Endometrium (tissue), 2 donors: ENCODE data around the gene EIF2B2.
"Not testable (repeated sequence)": the region's sequence is repeated elsewhere in the genome, so short reads cannot be mapped to it uniquely, and the experiment has no call there.

Experiments
- FAIRE-seq: peaks from 2 replicates; lab custom pipeline; 2012; peaks lifted over from hg19 to GRCh38; lab: Jason Lieb, UNC
- donor health status: control.
- donor health status: control.

Gene EIF2B2

DNA sequence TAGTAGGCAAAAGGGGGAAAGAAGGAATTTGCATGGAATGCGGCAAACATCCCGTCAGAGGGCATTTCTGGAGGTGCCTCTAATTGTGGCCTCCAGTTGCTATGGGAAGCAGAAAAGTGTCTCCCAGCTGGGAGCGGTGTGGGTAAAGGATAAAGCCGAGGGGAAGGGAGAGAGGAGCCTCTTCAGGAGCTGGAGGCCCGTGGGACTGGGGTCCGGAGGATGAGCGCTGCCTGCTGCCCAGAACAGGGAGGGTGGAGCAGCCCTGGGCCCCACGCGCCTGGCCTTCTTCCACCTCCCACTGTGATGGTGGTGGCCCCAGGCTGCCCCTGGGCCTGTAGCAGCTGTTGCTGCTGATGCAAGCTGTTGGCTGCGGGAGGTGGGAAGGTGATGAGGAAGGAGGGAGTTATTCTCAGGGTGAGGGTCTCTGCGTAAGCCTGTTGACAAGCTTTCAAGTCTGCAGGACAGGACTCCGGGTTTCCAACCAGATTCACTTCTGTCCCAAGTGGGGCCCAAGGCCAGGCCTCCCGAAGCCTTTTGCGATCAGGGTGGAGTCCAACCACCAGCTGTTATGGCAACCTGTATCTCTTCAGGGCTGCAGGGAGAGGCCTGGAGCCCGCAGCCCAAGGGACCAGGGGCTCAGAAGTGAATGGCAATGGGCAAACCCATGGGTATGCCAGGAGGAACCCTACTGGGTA, 28.2 kb upstream of the EIF2B2 start:
- FAIRE-seq: no peak

DNA sequence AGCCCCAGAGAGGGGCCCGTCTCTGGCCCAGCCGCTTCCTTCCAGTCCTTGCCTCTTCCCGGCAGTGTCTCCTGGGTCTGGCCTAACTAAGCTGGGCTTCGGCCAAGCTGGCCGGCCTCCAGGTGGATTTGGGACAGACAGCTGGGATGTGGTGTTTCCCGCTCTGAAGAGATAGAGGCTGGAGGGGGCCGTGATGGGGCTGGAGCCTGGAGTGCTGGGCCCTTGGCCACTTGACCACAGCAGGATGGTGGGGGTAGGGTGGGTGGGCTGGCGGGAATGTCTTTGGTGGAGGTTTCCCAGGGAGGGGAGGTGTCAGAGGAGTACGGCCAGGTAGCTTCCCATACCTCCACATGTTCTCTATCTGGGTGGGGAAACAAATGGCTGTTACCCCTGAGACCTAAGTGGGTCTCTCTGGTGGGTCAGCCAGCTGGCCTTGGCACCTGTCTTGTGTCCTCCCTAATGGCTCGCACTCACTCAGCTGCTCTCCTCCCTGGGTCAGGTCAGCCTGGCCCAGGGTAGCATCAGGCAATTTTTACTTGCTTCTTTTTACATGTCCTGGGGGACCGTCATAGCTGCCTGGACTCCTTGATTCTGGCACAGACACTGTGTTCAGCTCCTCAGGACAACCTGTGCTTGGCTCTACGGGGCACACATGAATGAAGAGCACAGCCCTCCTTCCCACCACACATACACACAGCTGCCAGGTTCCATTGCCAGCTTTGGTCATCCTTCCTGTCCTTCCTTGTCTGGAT, 27.5 kb upstream of the EIF2B2 start:
- FAIRE-seq: no peak

DNA sequence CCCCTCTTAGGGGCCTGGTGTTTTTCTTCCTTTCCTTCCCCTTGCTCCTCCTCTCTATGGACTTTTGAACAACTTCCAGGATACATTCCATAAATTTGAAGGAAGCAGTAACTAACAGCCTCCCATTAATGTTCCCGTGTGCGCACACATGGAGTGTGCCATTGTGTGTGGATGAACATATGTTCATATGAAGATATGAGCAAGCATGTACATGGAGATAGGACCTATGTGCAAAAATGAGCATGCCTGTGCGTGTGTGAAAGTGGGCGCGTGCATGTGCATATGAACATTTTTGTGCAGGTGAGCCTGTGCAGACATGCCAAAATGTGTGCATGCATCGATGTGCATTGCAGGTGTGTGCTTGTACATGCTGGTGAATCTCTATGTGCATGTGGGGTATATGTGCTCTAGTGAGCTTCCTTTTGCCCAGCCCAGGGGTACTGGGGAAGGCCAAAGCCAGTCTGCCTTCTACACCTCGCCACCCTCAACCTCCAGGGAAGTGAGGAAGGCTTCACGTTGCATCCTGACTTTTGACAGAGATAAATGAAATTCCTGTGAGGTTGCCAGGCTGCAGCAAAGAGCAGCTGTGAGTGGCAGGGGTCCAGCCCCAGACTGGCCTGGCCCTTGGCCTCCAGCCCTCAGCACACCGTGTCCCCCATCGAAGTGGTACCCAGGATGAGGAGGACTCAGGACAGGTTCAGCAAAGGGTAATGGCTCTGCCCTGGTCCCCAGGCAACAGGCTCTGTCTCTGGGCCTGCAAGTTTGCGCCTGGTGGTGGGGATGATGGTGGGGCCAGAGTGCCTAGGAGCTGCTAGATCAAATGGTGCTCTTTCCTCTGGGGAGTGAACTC, 26.2 kb upstream of the EIF2B2 start:
- no peak for FAIRE-seq

DNA sequence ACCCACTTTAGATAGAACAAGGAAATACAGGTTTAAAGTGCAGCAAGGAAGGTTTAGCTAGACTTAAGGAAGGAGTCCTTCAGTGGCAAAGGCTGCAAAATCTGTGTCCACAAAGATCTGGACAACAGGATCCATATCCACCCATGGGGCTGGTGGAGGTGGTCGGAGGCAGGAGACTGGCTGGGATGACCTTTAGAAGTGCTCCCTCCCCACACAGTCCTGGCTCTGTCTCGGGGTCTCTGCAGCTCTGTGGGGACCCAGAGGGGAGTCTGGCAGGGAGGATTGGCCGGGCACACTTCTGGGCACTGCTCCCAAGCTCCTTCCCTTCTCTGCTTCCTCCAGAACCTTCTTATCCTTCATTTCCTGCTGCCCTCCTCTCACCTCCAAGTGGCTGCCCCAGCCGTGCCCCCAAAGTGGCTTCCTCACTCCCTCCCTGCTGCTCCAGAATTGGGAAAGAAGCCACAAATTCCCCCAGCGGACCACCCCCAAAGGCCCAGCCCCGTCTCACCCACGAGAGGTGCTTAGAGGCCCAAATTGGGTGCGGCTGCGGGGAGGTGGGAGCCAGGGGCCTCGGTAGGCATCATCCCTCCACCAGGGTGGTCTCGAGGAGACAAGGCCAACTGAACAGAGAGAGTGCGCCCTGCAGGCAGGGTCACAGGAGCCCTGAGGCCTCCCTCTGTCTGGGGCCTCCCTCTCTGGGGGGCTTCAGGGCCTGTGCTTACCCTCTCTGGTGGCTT, 25.4 kb upstream of the EIF2B2 start:
- no peak for FAIRE-seq

DNA sequence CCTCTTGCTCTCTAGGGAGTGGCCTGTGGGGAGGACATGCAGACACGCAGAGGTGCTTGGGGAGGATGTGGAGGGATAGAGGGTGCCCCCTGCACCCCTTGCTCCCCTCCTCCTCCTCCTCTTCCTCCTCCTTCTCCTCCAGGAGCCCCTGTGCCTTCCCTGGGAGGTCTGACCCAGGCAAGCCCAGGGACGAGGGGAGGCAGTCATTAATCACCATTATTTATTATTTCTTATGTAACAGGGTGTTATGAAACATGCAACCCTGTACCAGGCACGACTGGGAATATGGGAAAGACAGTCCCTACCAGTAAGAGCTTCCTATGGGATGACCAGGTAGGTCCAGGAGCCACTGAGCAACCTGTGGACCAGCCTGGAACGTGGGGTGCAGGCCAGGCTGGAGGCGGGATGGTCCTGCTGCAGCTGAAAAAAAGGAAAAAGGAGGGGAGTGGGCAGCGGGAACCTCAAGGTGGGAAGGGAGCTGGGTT, 24.8 kb upstream of the EIF2B2 start:
- FAIRE-seq: no peak

DNA sequence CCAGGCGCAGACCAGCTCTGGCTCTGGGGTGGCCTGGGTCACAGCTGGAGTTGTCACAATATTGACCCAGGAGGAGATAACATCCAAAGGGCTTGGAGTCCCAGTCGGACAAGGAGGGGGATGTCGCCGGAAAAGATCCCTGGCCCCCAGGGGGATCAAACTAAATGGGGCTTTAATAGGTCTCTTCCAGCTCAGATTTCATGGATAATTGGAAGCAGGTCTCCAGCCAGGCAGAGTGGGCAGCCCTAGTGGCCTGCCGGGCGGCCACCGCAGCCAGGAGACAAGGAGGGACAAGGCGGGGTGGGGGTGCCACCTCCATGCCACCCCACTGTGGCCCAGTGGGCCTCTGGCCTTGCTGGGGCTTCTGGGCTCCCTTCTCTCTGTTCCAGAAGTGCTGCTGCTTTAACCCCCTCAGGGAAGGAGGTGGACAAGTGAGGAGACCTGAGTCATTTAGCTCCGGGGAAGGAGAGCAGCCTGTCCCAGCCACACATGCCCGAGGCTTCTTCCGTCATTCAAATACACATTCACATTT, 24.2 kb upstream of the EIF2B2 start:
- no peak for FAIRE-seq

DNA sequence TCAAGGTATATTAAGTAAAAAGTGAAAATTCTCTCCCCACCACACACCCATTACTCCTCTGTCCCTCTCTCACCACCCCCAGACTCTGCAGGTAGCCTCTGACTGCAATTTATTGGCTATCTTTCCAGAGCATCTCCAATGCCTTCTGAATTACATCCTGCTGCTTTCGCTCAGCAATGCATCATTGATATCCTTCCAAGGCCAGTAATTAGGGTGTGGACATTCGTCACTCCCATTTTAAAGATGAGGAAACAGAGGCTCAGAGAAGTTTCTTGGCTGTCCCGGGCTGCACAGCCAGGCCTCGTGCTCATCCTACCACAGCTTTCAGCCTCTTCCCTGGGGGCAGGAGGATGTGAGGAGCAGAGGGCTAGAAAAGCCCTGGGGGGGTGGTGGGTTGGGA, 23.7 kb upstream of the EIF2B2 start:
- FAIRE-seq: no peak

DNA sequence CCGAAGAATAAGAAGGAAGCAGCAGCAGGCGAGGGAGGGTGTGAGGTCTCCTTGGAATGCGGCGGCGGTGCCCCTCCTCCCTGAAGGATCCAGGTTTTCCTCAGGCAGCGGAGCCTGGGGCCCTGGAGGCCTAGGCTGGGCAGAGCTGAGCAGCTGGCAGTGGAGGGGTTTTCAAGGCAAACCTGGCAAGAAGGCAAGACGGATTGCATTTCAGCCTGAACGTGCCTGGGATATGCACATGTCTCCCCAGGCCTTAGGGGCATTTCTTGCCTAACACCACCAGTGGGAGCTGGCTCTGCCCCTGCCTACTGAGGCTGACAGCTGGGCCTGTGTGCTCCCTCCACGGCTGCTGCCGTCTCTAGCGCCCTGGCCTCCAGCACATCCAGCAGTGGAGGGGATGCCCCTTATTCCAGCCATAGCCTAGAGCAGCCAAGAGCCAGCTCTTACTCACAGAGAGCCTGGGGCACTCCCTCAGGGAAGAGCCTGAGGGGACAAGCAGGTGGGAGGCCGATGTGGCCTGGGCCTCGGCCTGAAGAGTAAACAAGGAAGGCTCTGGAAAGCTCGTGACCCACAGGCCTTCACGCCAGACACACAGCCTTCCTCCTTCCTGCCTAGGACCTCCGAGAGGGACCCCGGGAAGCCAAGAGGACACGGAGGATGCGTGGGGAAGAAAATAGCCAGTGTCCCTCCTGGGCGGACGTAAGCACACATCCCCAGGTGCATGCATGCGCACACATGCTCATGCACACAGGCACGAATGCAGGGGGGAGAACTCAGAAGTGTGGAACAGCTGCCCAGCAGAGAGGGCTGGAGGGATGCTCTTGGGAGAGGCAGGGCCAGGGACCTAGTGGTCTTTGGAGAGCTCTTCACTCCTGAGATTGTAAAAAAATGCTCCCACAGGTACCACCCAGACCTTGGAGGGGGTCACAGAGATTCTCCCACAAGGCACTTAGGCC, 23.0 kb upstream of the EIF2B2 start:
- no peak for FAIRE-seq

DNA sequence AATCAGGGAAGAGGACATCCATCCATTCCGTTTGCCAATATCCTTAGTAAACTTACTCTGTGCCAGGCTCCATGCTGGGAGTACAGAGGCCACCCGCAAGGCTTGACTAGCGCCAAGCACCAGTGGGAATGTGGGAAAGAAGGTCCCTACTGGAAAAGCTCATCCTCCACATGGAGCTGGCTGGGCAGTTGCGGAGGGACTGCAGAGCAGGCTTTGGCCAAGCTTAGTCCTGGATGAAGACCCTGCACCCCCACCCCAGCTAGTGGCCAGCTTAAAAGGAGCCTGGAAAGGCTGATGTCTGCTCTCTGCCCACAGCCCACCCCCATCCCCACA, 22.4 kb upstream of the EIF2B2 start:
- FAIRE-seq: no peak

DNA sequence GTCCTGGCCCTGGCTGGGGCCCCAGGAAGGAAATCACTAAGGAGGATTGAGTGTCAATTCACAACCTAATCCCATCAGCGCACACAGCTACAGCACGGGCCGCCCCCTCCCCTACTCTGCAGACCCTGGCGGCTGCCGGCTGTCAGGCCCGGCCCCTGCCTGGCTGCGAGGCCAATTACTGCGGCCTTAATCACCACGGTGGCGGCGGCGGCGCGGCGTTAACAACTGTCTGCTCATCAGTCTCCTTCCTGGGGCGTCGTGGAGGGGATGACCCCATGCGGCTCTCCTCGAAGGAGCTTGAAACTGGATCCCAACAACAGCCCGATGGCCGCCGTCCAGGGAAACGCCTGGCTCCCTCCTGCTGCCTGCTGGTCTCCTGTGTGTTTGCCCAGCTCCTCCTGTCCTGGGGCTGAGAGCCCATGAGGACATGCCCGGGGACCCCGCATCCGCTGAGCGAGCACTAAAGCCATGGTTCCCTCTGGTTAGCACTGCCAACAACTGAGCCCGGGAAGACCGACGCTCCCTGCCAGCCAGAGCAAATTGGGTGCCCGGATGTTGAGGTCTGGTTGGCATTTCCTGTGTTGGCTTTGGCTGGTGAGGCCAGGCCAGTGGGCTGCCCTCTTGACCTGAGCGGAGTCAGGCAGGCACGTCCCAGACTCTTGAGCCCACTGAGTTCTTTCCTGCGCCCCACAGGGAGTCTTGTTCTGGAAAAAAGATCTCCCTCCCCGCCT, 21.8 kb upstream of the EIF2B2 start:
- no peak for FAIRE-seq

DNA sequence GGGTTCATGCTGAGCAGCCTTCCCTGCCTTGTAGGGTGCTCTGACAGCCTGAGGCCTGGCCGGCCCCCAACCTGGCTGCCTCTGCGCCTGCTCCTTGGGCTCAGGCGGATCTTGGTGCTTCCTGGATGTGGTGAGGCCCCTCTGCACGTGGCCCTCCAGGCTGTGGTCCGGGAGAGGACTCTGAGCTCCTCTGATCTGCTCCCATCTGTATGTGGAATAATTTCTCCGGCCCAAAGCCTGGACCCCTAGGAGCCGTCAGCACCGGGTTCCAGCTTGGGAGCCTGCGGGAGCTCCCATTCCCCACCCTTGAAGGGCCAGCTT, 21.3 kb upstream of the EIF2B2 start:
- no peak for FAIRE-seq

DNA sequence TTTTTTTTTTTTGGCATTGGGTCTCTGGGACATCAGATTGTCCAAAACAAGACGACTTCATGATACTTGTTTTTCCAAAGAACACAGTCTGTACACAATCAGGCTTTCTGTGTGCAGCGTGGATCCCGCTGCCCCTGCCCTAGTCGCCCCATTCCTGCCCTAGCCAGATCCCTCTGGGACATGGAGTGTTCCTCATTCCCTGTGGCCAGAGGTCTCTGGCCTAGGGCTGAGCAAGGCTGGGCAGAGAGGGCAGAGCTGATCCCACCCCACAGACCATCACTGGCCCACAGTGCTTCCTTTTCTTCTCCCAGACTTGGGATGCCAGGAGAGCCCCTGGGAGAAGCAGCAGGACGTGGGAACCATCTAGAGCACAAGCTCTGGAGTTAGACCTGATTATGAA, 20.9 kb upstream of the EIF2B2 start:
- no peak for FAIRE-seq

DNA sequence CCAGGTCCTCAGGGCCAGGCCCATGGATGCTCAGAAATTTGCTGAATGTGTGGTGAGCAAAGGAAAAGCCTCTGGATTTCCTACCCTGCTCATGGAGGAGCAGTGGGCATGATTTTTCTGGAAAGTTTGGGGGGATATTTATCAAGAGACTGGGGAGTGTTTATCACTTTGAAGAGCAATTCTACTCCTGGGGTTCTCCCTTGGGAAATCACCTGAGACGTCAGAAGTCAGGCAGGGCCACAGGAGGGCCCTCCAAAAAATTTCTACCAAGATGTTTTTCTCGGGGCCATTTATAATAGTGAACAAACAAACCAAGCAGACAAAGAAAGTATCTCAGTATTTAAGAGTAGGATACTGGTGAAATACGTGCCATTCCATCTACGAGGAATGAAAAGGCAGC, 20.1 kb upstream of the EIF2B2 start:
- no peak for FAIRE-seq

DNA sequence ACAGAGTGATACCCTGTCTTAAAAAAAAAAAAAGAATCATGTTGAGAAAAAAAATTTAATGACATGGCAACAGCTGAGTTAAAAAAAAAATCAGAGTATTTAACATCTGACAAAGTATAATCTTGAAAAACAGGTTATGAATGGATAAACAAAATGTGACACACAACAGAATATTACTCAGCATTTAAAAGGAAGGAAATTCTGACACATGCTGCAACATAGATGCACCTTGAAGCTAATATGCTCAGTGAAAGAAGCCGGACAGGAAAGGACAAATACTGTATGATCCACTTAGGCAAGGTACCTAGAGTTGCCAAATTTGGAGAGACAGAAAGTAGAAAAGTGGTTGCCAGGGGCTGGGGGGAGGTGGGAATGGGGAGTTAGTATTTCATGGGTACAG, 19.4 kb upstream of the EIF2B2 start:
- FAIRE-seq: no peak

DNA sequence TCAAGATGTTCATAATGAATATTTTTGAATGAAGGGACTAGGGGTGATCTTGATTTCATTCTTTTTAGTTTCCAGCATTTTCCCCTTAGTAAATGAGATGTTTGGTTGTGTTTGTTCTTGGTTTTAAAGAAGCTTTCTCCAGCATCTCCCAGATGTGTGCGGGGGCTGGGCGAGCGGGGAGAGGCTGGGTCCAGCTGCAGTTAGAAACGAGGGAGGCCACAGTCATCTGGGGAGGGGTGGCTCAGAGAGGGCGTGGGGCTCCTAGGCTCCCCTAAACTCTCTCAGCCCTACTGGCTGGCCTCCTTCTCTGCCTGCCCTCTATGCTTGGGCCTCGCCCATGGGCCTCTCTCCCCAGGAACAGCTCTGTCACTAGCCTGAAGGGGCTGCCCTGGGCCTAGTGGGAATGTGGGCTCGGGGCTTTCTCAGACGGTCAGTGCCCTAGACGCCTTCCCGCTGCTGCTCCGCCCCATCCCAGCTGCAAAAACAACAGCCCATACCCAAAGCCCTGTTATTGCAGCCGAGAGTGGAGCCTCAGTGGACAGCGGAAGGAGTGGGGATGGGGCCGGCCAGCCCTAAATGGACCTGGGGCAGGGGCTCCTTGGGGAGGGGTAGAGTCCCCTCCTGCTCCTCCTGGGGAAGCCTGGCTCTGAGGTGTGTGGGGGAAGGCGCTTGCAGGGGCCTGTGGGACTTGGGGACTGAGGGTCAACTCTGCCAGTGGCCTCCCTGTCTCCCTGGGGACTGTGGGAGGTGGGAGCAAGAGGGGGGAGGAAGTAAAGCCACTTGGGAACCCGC, 18.3 kb upstream of the EIF2B2 start:
- FAIRE-seq: no peak

DNA sequence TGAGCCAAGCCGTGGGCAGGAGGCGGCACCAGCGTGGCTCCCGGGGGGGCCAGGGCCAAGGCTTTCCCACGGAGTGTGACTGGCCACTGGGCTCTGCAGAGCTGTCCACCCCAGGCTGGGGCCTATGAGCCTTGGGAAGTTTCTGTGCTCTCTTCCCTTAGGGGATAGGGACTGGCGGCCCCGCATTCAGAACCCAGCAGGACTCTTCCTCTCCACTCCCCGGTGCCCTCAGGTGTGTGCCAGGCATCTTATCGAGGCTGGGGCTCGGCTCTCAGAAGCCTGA, 17.8 kb upstream of the EIF2B2 start:
- no peak for FAIRE-seq

DNA sequence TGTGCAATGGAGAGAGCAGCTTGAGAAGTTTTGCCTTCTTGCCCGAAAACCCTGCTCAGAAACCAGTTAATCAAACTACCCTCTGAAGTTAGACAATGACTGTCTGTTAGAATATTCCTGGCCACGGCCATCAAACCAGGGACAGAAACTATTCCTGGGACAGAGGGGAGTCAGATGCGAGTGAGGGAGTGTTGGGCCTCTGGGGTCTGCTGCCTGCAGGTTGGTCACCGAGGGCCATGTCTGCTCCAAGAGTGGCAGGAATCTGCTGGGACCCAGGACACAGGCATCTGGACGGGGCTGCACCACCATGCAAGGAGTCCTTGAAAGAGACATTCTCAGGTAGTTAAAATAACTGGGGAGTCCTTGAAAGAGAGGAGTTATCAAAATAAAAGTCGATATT, 16.9 kb upstream of the EIF2B2 start:
- no peak for FAIRE-seq

DNA sequence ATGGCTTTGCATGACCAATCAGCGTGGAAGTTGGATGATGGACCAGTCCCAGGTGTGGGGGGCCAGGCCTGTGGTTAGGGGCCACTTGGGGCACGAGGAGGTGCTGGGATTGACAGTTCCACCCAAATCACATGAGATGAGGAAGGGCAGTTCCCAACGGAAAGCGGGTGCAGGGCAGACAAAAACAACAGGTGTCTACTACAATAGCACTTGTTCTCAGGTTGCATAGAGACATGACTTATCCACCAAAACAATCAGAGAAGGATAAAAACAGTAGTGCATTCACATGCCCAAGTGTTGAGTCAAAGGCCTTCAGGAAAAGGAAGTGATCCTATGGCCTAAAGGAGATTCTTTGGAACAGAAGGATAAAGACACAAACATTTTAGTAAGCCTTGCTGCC, 14.6 kb upstream of the EIF2B2 start:
- FAIRE-seq: no peak

DNA sequence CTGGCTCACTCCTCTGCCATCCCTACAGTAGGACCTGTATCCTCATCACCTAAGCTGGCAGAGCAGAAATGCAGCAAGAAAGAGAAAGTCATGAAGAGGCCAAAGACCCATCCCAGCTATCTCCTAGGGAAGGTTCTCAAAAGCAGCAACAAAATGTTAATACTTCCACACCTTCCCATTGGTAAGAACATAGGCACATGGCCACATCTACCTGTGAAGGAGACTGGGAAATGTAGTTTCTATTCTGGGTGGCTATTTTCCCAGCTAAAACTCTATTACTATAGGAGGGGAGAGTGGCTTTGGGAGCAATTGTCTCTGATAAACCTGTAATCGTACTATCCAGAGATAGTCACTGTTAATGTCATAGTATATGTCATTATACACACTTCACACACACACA, 13.7 kb upstream of the EIF2B2 start:
- no peak for FAIRE-seq

DNA sequence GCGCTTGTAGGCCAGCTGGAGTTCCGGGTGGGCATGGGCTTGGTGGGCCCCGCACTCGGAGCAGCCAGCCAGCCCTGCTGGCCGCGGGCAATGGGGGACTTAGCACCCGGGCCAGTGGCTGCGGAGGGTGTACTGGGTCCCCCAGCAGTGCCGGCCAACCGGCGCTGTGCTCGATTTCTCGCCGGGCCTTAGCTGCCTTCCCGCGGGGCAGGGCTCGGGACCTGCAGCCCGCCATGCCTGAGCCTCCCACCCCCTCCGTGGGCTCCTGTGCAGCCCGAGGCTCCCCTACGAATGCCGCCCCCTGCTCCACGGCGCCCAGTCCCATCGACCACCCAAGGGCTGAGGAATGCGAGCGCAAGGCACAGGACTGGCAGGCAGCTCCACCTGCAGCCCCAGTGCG, 8.5 kb upstream of the EIF2B2 start:
- not testable (repeated sequence) for FAIRE-seq
